ENCODE results near the gene GATA6.

- TF ChIP-seq CTCF (conservative IDR thresholded peaks at IDR 0.05 in 1 of 2, IDR thresholded peaks at IDR 0.05 in 1 of 2; ENCODE audit: low read depth in 1 of 2, low read length in 2 of 2) (no peak), EZH2 (IDR thresholded peaks at IDR 0.05; ENCODE audit: low read length, missing control alignments) (no peak)
These were observed 16.5 kb downstream of the GATA6 start for GRCh38 chr18:22185771-22186386.
